CD8-positive, alpha-beta memory T cell (primary cell): ENCODE data around the gene ENTREP1. TPM values are rescaled to one million over a fixed set of nuclear protein-coding genes. Genes with fewer than 3 reads are reported as not detected.
"Not testable (repeated sequence)": the region's sequence is repeated elsewhere in the genome, so short reads cannot be mapped to it uniquely, and the experiment has no call there.

Experiments used
- CTCF ChIA-PET: fragments of 350-600 bp; sonication (Branson Sonifier 250); formaldehyde crosslinking; loops from one replicate; lab custom pipeline; 2021; ENCODE audit warnings: antibody characterized with exemption; lab: Charles Lee
- POLR2A ChIA-PET: fragments of 350-600 bp; sonication (Branson Sonifier 250); formaldehyde crosslinking; loops from one replicate; lab custom pipeline; 2021; ENCODE audit warnings: antibody characterized with exemption; lab: Charles Lee
- DNase-seq, 5 donors: peaks; one replicate each; pipeline versions ENCODE4 v3.0.0 to v3.0.0-alpha.2; 2020 to 2022; ENCODE audit warnings: mixed read lengths in 1 of 5
- H3K27ac ChIP-seq: one replicate; pipeline ENCODE4 v1.7.0; 2013; ENCODE audit warnings: low read depth, mild to moderate bottlenecking, low read length, moderate library complexity
- H3K27me3 ChIP-seq: 2 replicates; pipeline ENCODE4 v1.7.0; 2013; ENCODE audit warnings: low read length, mild to moderate bottlenecking; ENCODE audit not compliant: insufficient read depth, poor library complexity, severe bottlenecking
- H3K36me3 ChIP-seq: 2 replicates; pipeline ENCODE4 v1.7.0; 2013; ENCODE audit warnings: mild to moderate bottlenecking, low read length, moderate library complexity; ENCODE audit not compliant: insufficient read depth
- H3K4me1 ChIP-seq: 2 replicates; pipeline ENCODE4 v1.7.0; 2013; ENCODE audit warnings: mild to moderate bottlenecking, low read length, moderate library complexity; ENCODE audit not compliant: insufficient read depth
- H3K4me3 ChIP-seq: 2 replicates; pipeline ENCODE4 v1.7.0; 2013; ENCODE audit warnings: mild to moderate bottlenecking, low read length
- H3K9me3 ChIP-seq: 2 replicates; pipeline ENCODE4 v1.7.0; 2013; ENCODE audit warnings: mild to moderate bottlenecking, low read length
- H3K27ac Mint-ChIP-seq, 8 donors: one replicate each; pipeline ENCODE4 v1.8.0; 2020 to 2021; ENCODE audit warnings: mixed read lengths in 8 of 8, mild to moderate bottlenecking in 6 of 8, inconsistent platforms in 3 of 8, moderate library complexity in 3 of 8
- H3K27me3 Mint-ChIP-seq, 2 donors: one replicate each; pipeline ENCODE4 v1.8.0; 2020 to 2021; ENCODE audit warnings: mixed read lengths in 2 of 2, mild to moderate bottlenecking in 1 of 2, moderate library complexity in 1 of 2
- H3K36me3 Mint-ChIP-seq, 3 donors: one replicate each; pipeline ENCODE4 v1.8.0; 2020 to 2021; ENCODE audit warnings: mixed read lengths in 3 of 3, inconsistent platforms in 1 of 3, mild to moderate bottlenecking in 1 of 3
- H3K4me1 Mint-ChIP-seq, 3 donors: one replicate each; pipeline ENCODE4 v1.8.0; 2020 to 2021; ENCODE audit warnings: mixed read lengths in 3 of 3, inconsistent platforms in 1 of 3, mild to moderate bottlenecking in 1 of 3
- H3K4me3 Mint-ChIP-seq, 7 donors: one replicate each; pipeline ENCODE4 v1.8.0; 2020 to 2021; ENCODE audit warnings: mixed read lengths in 7 of 7, mild to moderate bottlenecking in 6 of 7, moderate library complexity in 4 of 7, inconsistent platforms in 2 of 7
- H3K9me3 Mint-ChIP-seq, 5 donors: one replicate each; pipeline ENCODE4 v1.8.0; 2020 to 2022; ENCODE audit warnings: mixed read lengths in 5 of 5, mild to moderate bottlenecking in 3 of 5, moderate library complexity in 2 of 5, inconsistent platforms in 1 of 5
- polyA plus RNA-seq: library from polyadenylated mRNA; unstranded; fragments of 300-500 nt; fragmentation: Illumina TruSeq; gene quantifications from one replicate; pipeline ENCODE4 v1.2.3, GENCODE V29; 2021
- total RNA-seq, 2 experiments: library from RNA; stranded (reverse); gene quantifications; one replicate each; pipeline ENCODE4 v1.2.3, GENCODE V29; 2021

ENTREP1 gene
- total and polyA plus RNA-seq, 3 experiments from 2014 or later: not detected

DNA sequence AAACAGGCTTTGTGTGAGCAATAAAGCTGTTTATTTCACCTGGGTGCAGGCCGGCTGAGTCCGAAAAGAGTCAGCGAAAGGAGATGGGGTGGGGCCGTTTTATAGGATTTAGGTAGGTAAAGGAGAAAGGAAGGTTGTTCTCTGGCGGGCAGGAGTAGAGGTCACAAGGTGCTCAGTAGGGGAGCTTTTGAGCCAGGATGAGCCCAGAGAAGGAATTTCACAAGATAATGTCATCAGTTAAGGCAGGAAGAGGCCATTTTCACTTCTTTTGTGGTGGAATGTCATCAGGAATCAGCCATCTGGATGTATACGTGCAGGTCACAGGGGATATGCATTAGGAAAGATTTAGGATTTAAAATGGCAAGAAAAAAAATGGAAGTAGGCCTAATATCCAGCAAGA, 84.9 kb downstream of the ENTREP1 start:
- POLR2A ChIA-PET, H3K27me3 ChIP-seq, H3K27ac ChIP-seq, H3K27ac Mint-ChIP-seq, H3K27me3 Mint-ChIP-seq, CTCF ChIA-PET, H3K4me3 Mint-ChIP-seq, H3K4me1 Mint-ChIP-seq, DNase-seq, H3K4me1 ChIP-seq, H3K9me3 ChIP-seq, H3K36me3 ChIP-seq, H3K36me3 Mint-ChIP-seq, H3K9me3 Mint-ChIP-seq, H3K4me3 ChIP-seq: not testable (repeated sequence)

DNA sequence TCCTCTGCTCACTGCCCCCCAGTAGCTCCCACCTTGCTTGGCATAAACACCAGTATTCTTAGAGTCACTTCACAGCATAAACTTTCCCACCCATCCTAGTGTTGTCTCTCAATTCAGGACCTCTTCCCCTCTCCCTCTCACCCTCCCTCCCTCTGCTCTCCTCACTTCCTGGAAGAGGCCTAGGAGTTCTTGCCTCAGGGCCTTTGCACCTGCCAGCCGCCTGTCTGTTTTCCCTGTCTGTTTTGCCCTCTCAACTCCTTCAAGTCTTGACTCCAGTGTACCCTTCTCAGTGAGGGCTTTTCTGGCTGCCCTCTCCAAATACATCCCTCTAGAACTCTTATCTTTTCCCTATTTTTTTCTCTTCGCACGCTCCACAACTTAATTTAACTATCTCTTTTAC, 86.2 kb downstream of the ENTREP1 start:
- no peaks in the 10 kb centered on the region for H3K27me3 ChIP-seq
- no peak for DNase-seq
- H3K4me3 Mint-ChIP-seq: no peak overlapping the region
- ChIA-PET POLR2A (no interaction called here), CTCF (no interaction called here)
- no peak overlapping the region for H3K27ac Mint-ChIP-seq
- no peaks in the 10 kb centered on the region for H3K9me3 Mint-ChIP-seq
- no peak overlapping the region for H3K27ac ChIP-seq
- H3K36me3 ChIP-seq: no peaks in the 10 kb centered on the region
- H3K27me3 Mint-ChIP-seq: peaks cover 3 to 6% of the 10 kb centered on the region in 2 donors
- H3K4me3 ChIP-seq: no peak overlapping the region
- no peaks in the 10 kb centered on the region for H3K4me1 Mint-ChIP-seq
- H3K9me3 ChIP-seq: no peaks in the 10 kb centered on the region
- no peaks in the 10 kb centered on the region for H3K36me3 Mint-ChIP-seq
- no peaks in the 10 kb centered on the region for H3K4me1 ChIP-seq

DNA sequence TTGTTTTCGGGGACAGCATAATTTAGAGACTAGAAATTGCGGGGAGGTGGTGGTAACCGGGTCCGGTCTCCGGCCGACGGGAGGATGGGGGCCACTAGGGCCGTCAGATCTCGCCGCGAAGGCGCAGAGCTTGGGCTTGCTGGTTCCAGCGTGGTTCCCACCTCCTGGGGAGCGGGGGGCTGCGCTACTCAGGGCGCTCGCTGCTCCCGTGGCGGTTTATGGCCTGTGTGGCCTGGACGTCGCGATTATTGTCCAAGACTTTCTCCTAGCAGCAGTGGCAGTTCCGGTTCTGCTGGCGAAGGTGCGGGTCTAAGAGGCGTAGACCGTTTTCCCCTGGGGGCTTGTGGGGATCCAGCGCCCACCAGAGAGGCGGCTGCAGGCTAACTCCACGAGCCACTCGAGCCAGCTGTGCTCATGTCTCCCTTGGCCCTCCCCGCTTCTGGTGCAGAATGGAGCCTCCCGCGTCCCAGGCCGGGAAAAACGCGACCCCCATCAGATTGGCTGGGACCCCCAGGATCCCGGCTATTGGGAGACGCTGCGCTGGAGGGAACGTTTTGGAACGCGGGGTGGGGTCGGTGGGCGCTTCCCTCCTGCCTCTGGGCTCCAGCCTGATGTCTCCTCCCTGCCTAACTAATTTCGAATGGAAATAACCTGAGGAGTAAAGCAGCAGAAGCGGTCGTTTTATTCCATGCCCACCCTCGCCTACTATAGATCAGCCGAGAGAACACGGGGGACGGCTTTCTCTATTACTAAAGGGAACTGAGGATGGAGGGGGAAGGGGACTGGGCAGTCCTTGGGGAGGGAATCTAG, 87.1 kb downstream of the ENTREP1 start:
- Histone ChIP-seq H3K27me3 (no peaks in the 10 kb centered on the region), H3K36me3 (no peaks in the 10 kb centered on the region), H3K4me3 (no peak overlapping the region), H3K4me1 (no peaks in the 10 kb centered on the region), H3K9me3 (no peaks in the 10 kb centered on the region), H3K27ac (no peak overlapping the region)
- DNase-seq: no peak
- no peak overlapping the region for H3K27ac Mint-ChIP-seq
- CTCF ChIA-PET: no interaction called here
- no peaks in the 10 kb centered on the region for H3K9me3 Mint-ChIP-seq
- no peaks in the 10 kb centered on the region for H3K4me1 Mint-ChIP-seq
- H3K27me3 Mint-ChIP-seq: peaks cover 3 to 6% of the 10 kb centered on the region in 2 donors
- POLR2A ChIA-PET: no interaction called here
- no peaks in the 10 kb centered on the region for H3K36me3 Mint-ChIP-seq
- no peak overlapping the region for H3K4me3 Mint-ChIP-seq

DNA sequence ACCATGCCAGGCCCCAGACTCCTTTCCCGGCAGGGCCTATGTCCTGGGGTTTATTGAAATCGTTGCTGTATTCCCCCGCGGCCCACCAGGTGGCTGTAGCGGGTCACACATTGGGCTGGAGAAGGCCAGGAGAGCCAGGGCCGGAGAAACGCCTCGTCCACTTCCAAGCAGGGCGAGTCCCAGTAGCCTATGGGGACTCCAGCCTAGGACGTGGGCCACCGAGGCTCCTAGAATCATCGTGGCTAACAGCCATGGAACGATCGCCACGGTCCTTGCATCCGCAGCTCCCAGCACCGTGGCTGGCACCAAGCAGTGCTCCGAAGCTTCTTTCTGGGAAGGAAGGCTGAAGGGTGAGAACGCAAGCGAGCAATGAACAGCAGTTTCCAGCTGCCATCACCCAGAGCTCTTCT, 87.7 kb downstream of the ENTREP1 start:
- H3K36me3 ChIP-seq: no peaks in the 10 kb centered on the region
- H3K27ac ChIP-seq: no peak overlapping the region
- no peak overlapping the region for H3K27ac Mint-ChIP-seq
- no peaks in the 10 kb centered on the region for H3K36me3 Mint-ChIP-seq
- ChIA-PET POLR2A (no interaction called here), CTCF (no interaction called here)
- H3K27me3 ChIP-seq: no peaks in the 10 kb centered on the region
- no peaks in the 10 kb centered on the region for H3K4me1 Mint-ChIP-seq
- no peaks in the 10 kb centered on the region for H3K4me1 ChIP-seq
- no peak for DNase-seq
- H3K27me3 Mint-ChIP-seq: peaks cover 3 to 6% of the 10 kb centered on the region in 2 donors
- H3K4me3 ChIP-seq: no peak overlapping the region
- no peak overlapping the region for H3K4me3 Mint-ChIP-seq
- H3K9me3 Mint-ChIP-seq: no peaks in the 10 kb centered on the region
- H3K9me3 ChIP-seq: no peaks in the 10 kb centered on the region

DNA sequence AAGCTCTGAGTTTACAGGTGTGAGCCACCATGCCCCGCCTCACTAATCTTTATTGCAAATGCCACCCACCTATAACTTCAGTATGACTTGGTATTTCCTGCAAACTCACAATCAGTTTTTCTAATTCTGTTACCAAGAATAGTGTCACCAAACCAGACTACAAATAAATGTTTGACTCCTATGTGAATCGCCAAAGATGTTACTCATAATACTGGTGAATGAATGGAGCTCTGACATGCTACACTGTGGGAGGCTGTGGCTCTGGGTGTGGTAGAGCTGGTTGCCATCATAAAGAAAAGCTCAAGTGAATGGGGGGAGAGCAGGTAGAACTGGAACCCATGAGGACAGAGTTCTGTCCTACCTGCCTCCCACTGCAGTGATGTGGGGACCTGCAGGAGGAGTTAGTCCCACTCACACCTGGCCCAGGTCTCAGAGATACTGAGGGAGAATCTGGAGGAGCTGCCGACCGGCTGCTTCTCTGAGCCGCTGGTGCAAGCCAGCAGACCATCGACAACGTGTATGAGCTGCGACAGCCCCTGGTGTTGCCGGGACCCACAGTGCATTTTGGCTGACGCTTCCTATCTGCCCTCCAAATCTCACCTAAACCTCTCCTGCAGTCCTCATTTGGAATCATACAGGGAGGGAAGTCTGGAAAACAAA, 95.7 kb downstream of the ENTREP1 start:
- no peak for DNase-seq
- no peaks in the 10 kb centered on the region for H3K36me3 ChIP-seq
- H3K4me3 Mint-ChIP-seq: no peak overlapping the region
- no peaks in the 10 kb centered on the region for H3K36me3 Mint-ChIP-seq
- H3K9me3 ChIP-seq: no peaks in the 10 kb centered on the region
- H3K4me1 Mint-ChIP-seq: peaks cover 0 to 4% (median 1%) of the 10 kb centered on the region in 3 donors
- no peaks in the 10 kb centered on the region for H3K27me3 ChIP-seq
- no peak overlapping the region for H3K4me3 ChIP-seq
- CTCF ChIA-PET: interaction anchor here (0.5 to 2.0 kb wide), 5 partner anchors 20 to 1087 kb away, joined by 3 to 12 read pairs (median 3); no protein-coding TSS in a partner anchor
- POLR2A ChIA-PET: no interaction called here
- no peak overlapping the region for H3K27ac Mint-ChIP-seq
- no peaks in the 10 kb centered on the region for H3K9me3 Mint-ChIP-seq
- H3K27ac ChIP-seq: no peak overlapping the region
- no peaks in the 10 kb centered on the region for H3K4me1 ChIP-seq
- peaks cover 2 to 11% of the 10 kb centered on the region in 2 donors for H3K27me3 Mint-ChIP-seq

DNA sequence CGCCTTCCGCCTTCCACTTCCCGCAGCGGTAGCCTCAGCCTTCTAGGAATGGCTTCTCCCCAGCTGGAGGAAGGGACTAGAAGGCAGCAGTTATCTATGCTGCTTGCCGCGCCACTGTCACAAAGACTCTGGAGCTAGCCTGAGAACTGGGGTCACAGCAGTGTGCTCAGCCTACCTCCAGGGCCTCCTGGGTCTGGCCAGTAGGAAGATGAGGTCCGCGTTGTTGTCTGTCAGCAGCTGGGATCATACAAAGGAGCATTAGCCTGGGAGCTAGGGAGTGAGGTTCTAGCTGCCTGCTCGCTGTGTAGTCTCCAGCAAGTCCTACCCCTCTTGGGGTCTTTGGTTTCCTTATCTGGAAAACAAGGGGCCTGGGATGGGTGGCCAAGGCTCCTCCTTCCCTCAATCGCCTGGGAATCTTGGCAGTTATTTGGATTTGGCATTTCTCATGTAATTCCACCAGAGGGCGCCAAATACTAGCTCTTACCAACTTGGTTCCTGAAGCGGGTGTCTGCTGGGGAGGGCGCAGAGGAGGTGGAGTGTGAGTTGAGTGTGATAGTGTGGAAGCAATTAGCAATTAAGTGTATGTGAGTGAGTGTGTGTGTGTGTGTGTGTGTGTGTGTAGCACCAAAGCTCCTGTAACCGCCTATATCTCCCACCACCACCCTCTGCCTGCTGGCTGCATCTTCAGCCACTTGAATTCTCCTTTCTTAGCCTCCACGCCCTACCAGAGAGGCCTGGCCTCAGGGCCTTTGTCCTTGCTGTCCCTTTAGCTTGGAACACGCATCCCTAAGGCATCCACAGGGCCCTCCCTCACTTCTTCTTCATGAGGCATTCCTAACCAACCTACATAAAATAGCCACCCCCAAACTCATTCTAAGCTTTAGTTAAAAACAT, 97.1 kb downstream of the ENTREP1 start:
- Mint-ChIP-seq H3K36me3 (no peaks in the 10 kb centered on the region), H3K27me3 (peaks cover 3 to 14% of the 10 kb centered on the region in 2 donors), H3K4me3 (no peak overlapping the region), H3K27ac (no peak overlapping the region), H3K4me1 (peaks cover 0 to 4% (median 1%) of the 10 kb centered on the region in 3 donors), H3K9me3 (no peaks in the 10 kb centered on the region)
- Histone ChIP-seq H3K27me3 (no peaks in the 10 kb centered on the region), H3K27ac (no peak overlapping the region), H3K36me3 (no peaks in the 10 kb centered on the region), H3K9me3 (no peaks in the 10 kb centered on the region), H3K4me1 (no peaks in the 10 kb centered on the region), H3K4me3 (no peak overlapping the region)
- peak in 3 of 5 donors; percentile 12 to 36 (median 29) for DNase-seq
- ChIA-PET POLR2A (no interaction called here), CTCF (interaction anchor here (0.8 to 2.0 kb wide), 10 partner anchors 9 to 689 kb away, joined by 3 to 12 read pairs (median 3); partner anchors contain the start of gene APBA1)

DNA sequence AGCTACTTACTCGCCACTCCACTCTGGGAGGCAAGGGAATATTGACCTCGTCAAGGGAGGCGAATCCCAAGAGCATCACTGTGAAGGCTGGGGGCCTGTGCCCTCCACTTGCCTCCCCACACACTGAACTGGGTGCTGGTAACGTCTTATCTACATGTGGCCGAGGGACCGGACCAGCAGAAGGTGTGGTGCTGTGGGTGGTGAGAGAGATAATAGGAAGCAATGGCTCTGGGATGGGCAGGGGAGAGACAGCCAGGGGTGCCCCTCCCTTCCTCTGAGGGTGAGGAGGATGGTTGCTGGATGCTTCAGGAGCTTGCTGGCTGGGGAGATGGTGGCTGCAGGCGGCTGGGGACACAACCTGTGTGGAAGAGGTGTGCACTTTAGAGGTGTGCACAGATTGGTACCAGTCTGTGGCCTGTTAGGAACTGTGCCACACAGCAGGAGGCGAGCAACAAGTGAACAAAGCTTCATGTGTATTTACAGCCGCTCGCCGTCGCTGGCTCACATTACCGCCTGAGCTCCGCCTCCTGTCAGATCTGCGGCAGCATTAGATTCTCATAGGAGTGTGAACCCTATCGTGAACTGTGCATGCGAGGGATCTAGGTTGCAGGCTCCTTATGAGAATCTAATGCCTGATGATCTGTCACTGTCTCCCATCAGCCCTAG, 100.3 kb downstream of the ENTREP1 start:
- H3K27me3 ChIP-seq: no peaks in the 10 kb centered on the region
- POLR2A ChIA-PET: no interaction called here
- Mint-ChIP-seq H3K27me3 (peaks cover 5 to 20% of the 10 kb centered on the region in 2 donors), H3K4me1 (peaks cover 0 to 4% (median 1%) of the 10 kb centered on the region in 3 donors), H3K27ac (no peak overlapping the region), H3K36me3 (no peaks in the 10 kb centered on the region), H3K9me3 (no peaks in the 10 kb centered on the region), H3K4me3 (no peak overlapping the region)
- CTCF ChIA-PET: interaction anchor here (1.1 kb wide), 1 partner anchor 46 kb away, joined by 3 read pairs; no protein-coding TSS in a partner anchor
- no peaks in the 10 kb centered on the region for H3K4me1 ChIP-seq
- no peaks in the 10 kb centered on the region for H3K9me3 ChIP-seq
- no peak for DNase-seq
- H3K27ac ChIP-seq: no peak overlapping the region
- no peaks in the 10 kb centered on the region for H3K36me3 ChIP-seq
- no peak overlapping the region for H3K4me3 ChIP-seq
